HEK293T (cell line): ENCODE results near the gene FAM120C.

ENCODE experiments used
- CTCF ChIA-PET: fragments of 350-600 bp; formaldehyde crosslinking; extraction: SDS; loops from one replicate; lab custom pipeline; 2021; ENCODE audit warnings: antibody characterized with exemption, inconsistent platforms; lab: Yijun Ruan, JAX
- POLR2A ChIA-PET: fragments of 350-600 bp; formaldehyde crosslinking; extraction: SDS; loops from one replicate; lab custom pipeline; 2020; ENCODE audit warnings: antibody characterized with exemption, inconsistent platforms; lab: Yijun Ruan, JAX
- DNase-seq: peaks from one replicate; pipeline ENCODE4 v3.0.0; 2012; ENCODE audit warnings: mixed read lengths; ENCODE audit errors: extremely low spot score
- ARNT ChIP-seq: fragments of 450-650 bp; IDR thresholded peaks from 2 replicates; pipeline ENCODE4 v1.6.1; 2017; ENCODE audit warnings: mild to moderate bottlenecking
- BHLHE40 ChIP-seq: fragments of 450-650 bp; IDR thresholded peaks from 2 replicates; pipeline ENCODE4 v1.6.1; 2016; ENCODE audit warnings: mild to moderate bottlenecking, moderate library complexity, borderline replicate concordance
- CTBP1 ChIP-seq: fragments of 450-650 bp; IDR thresholded peaks from 2 replicates; pipeline ENCODE4 v1.6.1; 2016; ENCODE audit warnings: borderline replicate concordance
- ELF4 ChIP-seq: fragments of 450-650 bp; IDR thresholded peaks from 2 replicates; pipeline ENCODE4 v1.6.1; 2017; ENCODE audit warnings: antibody characterized with exemption
- FOXA1 ChIP-seq: fragments of 450-650 bp; IDR thresholded peaks from 2 replicates; pipeline ENCODE4 v1.6.1; 2016; ENCODE audit warnings: mild to moderate bottlenecking
- FOXK2 ChIP-seq: fragments of 450-650 bp; IDR thresholded peaks from 2 replicates; pipeline ENCODE4 v1.6.1; 2016; ENCODE audit warnings: mild to moderate bottlenecking
- FOXM1 ChIP-seq: fragments of 450-650 bp; IDR thresholded peaks from 2 replicates; pipeline ENCODE4 v1.6.1; 2017; ENCODE audit warnings: mild to moderate bottlenecking, borderline replicate concordance
- HDGF ChIP-seq: fragments of 450-650 bp; IDR thresholded peaks from 2 replicates; pipeline ENCODE4 v1.6.1; 2017; ENCODE audit warnings: antibody characterized with exemption, borderline replicate concordance
- L3MBTL2 ChIP-seq: fragments of 450-650 bp; conservative IDR thresholded peaks from 2 replicates; pipeline ENCODE4 v1.6.1; 2016; ENCODE audit warnings: mild to moderate bottlenecking
- LEF1 ChIP-seq: fragments of 450-650 bp; IDR thresholded peaks from 2 replicates; pipeline ENCODE4 v1.6.1; 2017; ENCODE audit warnings: mild to moderate bottlenecking, borderline replicate concordance
- NFRKB ChIP-seq: fragments of 450-650 bp; IDR thresholded peaks from 2 replicates; pipeline ENCODE4 v1.6.1; 2016; ENCODE audit warnings: mild to moderate bottlenecking, moderate library complexity
- SP1 ChIP-seq: fragments of 450-650 bp; IDR thresholded peaks from 2 replicates; pipeline ENCODE4 v1.6.1; 2017
- SUZ12 ChIP-seq: fragments of 450-650 bp; IDR thresholded peaks from 2 replicates; pipeline ENCODE4 v1.6.1; 2016; ENCODE audit warnings: mild to moderate bottlenecking
- TARDBP ChIP-seq: fragments of 450-650 bp; IDR thresholded peaks from 2 replicates; pipeline ENCODE4 v1.6.1; 2016
- ZNF384 ChIP-seq: fragments of 450-650 bp; IDR thresholded peaks from 2 replicates; pipeline ENCODE4 v1.6.1; 2016
- TF ChIP-seq, protein P1 (sequence below): fragments of 450-650 bp; IDR thresholded peaks from 2 replicates; pipeline ENCODE4 v1.6.1; 2016

FAM120C gene, protein sequence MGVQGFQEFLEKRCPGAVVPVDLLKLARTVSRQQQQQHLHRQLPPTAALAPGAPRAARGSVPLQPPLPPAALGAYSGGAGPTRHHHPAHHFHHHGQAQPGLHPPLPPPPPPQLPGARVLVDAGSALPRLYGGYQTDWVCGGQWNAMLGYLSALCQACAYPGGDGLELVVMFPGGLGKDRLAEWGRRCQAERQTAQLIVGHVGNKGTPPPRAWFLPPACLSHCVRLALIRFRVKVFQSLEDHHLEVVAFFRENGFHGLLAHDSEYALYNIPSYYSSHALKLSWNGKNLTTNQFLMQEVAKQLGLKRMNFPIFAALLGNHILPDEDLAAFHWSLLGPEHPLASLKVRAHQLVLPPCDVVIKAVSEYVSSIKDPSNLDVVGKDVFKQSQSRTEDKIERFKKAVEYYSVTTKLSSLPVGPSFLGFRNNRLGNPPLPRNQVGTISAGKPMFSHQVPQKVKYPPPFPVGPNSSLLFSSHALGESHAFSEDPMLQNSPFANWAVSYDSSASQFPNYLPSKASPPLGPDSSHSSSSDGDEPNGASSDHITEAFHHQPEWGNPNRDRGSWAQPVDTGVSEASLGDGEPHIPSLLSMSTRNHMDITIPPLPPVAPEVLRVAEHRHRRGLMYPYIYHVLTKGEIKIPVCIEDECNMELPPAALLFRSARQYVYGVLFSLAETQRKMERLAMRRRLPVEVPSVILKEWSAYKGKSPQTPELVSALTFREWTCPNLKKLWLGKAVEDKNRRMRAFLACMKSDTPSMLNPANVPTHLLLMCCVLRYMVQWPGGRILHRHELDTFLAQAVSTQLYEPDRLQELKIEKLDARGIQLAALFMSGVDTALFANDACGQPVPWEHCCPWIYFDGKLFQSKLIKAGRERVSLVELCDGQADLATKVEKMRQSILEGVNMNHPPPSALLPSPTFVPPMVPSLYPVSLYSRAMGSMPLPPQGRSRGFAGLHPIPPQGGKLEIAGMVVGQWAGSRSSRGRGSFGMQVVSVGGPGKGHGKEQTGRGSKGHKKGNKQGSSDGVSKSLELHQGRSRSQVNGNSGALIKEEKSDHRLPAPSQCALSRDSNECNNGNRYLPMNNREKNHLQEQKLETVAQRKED

DNA sequence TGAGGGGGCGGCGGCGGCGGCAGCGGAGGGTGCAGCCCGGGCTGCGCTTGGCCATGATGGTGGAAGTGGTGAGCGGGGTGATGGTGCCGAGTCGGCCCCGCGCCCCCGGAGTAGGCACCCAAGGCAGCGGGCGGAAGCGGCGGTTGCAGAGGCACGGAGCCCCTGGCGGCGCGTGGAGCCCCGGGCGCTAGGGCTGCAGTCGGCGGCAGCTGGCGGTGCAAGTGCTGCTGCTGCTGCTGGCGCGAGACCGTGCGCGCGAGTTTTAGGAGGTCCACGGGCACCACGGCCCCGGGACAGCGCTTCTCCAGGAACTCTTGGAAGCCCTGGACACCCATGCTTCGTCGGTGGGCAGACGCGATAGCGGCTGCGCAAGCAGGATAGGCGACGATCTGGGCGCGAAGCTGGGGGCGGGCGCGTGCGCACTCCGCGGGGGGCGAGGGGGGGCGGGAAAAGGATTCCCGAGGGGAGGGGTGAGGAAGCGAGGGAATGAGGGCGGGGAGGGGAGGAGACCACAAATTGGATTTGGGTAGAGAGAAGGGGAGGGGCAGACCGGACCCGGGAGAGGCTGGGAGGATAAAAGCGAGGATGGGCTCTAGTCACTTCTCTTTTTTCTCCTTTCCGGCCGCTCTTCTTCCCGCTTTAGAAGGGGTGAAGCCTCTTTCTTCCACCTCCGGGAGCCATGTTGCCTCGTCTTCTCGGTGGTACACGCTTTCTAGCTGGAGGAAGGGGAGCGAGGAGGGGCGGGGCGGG is at the start of gene FAM120C:
Gene FAM120C, minus strand, starts transcription at position 391 of the 750 bp plus-strand sequence. Its CDS starts 56 bp downstream, at position 335.
- TF ChIP-seq SUZ12 (no peak), LEF1 (no peak), NFRKB (no peak), ARNT (no peak), HDGF (no peak), FOXA1 (no peak), FOXK2 (no peak), ZNF384 (no peak), FOXM1 (no peak)
- TF ChIP-seq, protein P1, sequence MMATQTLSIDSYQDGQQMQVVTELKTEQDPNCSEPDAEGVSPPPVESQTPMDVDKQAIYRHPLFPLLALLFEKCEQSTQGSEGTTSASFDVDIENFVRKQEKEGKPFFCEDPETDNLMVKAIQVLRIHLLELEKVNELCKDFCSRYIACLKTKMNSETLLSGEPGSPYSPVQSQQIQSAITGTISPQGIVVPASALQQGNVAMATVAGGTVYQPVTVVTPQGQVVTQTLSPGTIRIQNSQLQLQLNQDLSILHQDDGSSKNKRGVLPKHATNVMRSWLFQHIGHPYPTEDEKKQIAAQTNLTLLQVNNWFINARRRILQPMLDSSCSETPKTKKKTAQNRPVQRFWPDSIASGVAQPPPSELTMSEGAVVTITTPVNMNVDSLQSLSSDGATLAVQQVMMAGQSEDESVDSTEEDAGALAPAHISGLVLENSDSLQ: no peak
- peak; percentile 83 for DNase-seq
- ChIA-PET CTCF (no interaction called here), POLR2A (interaction anchor here (0.6 to 1.3 kb wide), 5 partner anchors 10 to 967 kb away, joined by 3 to 6 read pairs (median 5); partner anchors contain the start of gene PHF8)

DNA sequence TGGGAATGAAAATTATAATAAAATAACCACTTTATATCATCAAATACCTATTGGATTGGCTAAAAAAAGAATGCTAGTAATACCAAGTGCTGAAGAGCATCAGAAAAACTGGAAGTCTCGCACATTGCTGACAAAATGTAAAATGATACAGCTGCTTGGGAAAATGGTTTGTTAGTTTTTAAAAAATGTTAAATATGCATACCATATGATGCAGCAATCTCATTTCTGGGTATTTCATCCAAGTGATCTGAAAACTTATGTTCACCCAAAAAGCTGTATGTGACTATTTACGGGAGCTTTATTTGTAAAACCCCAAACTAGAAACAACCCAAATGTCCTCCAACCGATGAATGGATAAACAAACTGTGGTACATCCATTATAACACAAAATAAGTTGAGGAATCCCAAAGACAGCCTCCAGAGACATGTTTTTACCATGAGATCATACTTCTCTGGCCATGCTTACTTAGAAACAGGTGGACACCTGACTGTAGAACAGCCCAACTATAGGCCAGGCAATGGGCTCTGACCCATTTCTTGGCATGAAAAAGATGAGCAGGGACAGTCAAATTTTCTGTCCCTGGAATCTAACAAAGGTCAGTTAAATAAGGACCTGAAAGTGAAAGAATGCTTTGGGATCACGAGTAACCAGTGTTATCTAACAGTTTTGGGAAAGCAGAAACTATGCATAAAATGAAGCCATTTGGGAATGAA is 47.5 kb upstream of the FAM120C start:
- no peak for TF ChIP-seq SP1
- TF ChIP-seq ELF4: no peak
- no peak for TF ChIP-seq FOXA1
- ChIA-PET CTCF (interaction anchor here (0.5 kb wide), 1 partner anchor 22 kb away, joined by 4 read pairs; no protein-coding TSS in a partner anchor), POLR2A (no interaction called here)
- DNase-seq: no peak

DNA sequence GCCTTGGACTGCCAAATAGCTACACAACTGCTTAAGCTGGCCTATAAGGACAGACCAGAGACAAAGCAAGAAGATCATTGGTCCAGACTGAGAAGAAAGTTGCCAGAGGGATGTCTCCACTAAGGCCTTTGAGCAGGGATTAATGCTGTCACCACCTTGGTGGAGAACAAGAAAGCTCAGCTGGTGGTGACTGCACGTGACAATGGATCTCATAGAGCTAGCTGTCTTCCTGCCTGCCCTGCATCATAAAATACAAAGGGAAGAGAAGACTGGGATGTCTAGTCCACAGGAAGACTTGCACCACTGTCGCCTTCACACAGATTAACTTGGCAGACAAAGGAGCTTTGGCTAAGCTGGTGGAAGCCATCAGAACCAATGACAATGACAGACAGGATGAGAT is 40.5 kb upstream of the FAM120C start:
- DNase-seq: no peak
- ChIA-PET POLR2A (no interaction called here), CTCF (no interaction called here)
- no peak for TF ChIP-seq L3MBTL2
- TF ChIP-seq TARDBP: no peak
- no peak for TF ChIP-seq FOXM1

DNA sequence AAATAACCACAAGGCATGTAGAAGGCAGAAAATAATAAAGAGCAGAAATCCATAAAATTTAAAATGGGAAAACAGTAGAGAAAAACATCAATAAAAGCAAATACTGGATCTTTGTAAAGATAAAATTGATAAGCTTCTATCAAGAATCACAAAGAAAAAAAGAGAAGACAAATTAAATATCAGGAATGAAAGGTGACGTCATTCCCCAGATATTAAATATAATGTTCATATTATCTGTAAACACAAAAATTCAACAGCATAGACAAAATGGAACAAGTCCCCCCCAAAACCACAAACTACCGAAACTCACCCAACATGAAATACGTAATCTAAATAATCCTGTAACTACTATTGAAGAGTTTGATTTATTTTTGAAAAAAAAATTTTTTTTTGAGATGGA is 30.5 kb upstream of the FAM120C start:
- ChIA-PET POLR2A (no interaction called here), CTCF (no interaction called here)
- no peak for DNase-seq
- TF ChIP-seq SUZ12: no peak
- no peak for TF ChIP-seq SP1
- TF ChIP-seq, protein P1: no peak
- no peak for TF ChIP-seq FOXA1
- no peak for TF ChIP-seq BHLHE40
- no peak for TF ChIP-seq FOXK2
- no peak for TF ChIP-seq ARNT
- no peak for TF ChIP-seq CTBP1
- TF ChIP-seq ELF4: no peak
- TF ChIP-seq FOXM1: no peak
- no peak for TF ChIP-seq ZNF384
- TF ChIP-seq NFRKB: no peak
- TF ChIP-seq LEF1: no peak
- TF ChIP-seq TARDBP: no peak
- TF ChIP-seq HDGF: no peak
- TF ChIP-seq L3MBTL2: no peak

DNA sequence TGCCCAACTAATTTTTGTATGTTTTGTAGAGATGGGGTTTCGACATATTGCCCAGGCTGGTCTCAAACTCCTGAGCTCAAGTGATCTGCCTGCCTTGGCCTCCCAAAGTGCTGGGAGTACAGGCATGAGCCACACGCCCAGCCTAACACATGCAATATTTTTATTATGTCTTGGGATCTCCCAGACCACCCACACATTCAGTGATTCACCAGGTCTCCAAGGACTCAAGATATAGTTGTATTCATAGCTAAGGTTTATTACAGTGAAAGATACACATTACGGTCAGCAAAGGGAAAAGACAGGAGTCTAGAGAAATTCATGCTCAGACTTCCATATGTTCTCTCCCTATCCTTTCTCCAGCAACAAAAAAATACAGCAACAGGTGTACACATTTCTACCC is 25.5 kb upstream of the FAM120C start:
- no peak for DNase-seq
- no peak for TF ChIP-seq ZNF384
- TF ChIP-seq FOXM1: no peak
- no peak for TF ChIP-seq ELF4
- TF ChIP-seq ARNT: no peak
- no peak for TF ChIP-seq FOXK2
- TF ChIP-seq SP1: no peak
- no peak for TF ChIP-seq CTBP1
- TF ChIP-seq L3MBTL2: no peak
- no peak for TF ChIP-seq SUZ12
- no peak for TF ChIP-seq NFRKB
- TF ChIP-seq HDGF: no peak
- no peak for TF ChIP-seq TARDBP
- TF ChIP-seq LEF1: no peak
- TF ChIP-seq BHLHE40: no peak
- TF ChIP-seq, protein P1: no peak
- no peak for TF ChIP-seq FOXA1
- CTCF ChIA-PET: interaction anchor here (0.6 to 0.7 kb wide), 2 partner anchors 21 to 22 kb away, joined by 4 read pairs; no protein-coding TSS in a partner anchor
- POLR2A ChIA-PET: no interaction called here
